HG03025 (cell line): ENCODE data around the gene ARFGAP1.
"Not testable (repeated sequence)": the region's sequence is repeated elsewhere in the genome, so short reads cannot be mapped to it uniquely, and the experiment has no call there.

ENCODE experiments used
- ATAC-seq: cut with Tn5 transposase; IDR thresholded peaks from one replicate; pipeline ENCODE4 v1.9.1; 2021; ENCODE audit warnings: mild to moderate bottlenecking, moderate library complexity; ENCODE audit not compliant: unreplicated experiment, low FRiP score

Gene ARFGAP1

DNA sequence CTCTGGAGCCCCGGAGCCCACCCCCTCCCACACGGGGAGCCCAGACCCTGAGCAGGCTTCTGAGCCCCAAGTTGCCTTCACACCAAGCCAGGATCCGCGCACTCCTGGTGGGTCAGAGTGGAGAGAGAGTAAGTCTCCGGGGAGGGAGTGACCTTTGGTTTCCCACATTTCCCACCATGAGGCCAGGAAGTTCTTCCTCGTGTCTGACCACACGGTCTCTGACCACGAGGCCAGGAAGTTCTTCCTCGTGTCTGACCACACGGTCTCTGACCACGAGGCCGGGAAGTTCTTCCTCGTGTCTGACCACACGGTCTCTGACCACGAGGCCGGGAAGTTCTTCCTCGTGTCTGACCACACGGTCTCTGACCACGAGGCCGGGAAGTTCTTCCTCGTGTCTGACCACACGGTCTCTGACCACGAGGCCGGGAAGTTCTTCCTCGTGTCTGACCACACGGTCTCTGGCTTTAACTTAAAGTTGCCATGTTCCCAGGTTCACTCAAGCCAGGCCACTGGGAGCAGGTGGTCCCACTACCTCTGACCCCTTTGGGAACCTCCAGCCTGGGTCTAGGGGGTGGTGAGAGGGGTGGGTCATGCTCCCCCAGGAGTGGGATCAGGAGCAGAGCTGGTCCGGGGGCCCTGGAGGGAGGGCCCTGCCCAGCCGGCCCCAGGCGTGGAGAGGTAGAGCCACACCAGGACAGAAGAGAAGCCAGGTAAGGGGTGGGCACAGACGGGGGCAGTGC lies 33.5 kb downstream of the ARFGAP1 start:
- ATAC-seq = not testable (repeated sequence)

DNA sequence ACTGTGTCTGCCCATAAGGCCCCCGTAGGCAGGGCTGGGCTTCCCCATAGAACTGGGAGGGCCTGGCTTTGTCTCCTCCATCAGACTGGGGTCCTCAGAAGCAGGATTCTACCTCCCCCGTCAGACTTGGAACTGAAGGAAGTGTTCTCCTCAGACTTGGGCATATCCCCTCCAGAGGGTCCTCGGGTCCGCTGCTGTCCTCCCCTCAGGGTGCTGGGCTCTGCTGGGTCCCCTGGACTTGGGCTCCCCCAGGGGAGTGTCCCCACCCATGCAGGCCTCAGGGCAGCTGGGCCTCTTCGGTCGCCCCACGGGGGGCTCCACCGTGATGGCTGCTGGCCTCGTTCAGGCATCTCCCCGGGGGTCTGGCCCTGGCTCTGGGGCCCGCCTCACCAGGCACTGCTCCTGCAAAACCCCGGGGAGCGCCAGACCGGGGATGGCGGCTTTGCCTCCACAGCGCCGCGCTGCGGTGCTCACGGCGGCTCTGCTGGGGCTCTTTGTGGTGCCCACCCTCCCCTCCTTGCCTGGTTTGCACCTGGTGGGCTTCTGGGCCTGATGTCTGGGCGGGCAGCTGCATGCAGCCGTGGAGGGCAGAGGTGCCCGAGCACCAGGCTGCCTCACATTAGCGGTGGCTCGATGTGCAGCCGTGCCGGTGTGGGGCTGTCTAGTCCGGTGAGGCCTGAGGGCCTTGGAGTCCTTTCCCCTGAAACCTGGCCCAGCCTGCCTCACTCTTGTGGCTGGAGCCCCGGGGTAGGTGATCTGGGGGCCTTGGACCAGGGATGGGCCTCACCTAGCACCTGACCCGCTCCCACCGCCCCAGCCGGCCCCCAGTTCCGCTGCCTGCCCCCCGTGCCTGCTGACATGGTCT lies 34.3 kb downstream of the ARFGAP1 start:
- no peak for ATAC-seq

DNA sequence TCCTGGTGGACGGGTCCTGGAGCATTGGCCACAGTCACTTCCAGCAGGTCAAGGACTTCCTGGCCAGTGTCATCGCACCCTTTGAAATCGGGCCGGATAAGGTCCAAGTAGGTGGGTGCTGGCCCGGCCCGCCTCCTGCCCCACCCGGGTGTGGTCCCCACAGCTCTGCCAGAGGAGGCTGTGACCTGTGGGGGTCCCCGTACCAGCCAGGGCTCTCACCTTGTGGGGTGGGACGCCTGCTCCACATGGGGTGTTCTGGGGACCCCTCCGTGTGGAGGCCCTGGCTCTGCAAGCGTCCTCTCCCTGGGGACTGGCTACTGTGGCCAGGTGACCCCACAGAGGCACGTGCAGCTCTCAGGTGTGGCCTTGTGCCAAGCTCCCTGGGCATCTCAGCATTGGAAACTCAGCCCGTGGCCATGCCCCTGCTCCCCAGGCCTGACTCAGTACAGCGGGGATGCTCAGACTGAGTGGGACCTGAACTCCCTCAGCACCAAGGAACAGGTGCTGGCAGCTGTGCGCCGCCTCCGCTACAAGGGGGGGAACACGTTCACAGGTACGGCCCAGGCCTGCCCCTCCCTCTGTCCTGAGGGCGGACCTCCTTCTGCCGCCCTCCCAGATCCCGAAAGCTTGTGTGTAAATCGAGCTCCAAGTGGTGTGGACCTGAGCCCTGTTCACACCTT lies 35.1 kb downstream of the ARFGAP1 start:
- no peak for ATAC-seq

DNA sequence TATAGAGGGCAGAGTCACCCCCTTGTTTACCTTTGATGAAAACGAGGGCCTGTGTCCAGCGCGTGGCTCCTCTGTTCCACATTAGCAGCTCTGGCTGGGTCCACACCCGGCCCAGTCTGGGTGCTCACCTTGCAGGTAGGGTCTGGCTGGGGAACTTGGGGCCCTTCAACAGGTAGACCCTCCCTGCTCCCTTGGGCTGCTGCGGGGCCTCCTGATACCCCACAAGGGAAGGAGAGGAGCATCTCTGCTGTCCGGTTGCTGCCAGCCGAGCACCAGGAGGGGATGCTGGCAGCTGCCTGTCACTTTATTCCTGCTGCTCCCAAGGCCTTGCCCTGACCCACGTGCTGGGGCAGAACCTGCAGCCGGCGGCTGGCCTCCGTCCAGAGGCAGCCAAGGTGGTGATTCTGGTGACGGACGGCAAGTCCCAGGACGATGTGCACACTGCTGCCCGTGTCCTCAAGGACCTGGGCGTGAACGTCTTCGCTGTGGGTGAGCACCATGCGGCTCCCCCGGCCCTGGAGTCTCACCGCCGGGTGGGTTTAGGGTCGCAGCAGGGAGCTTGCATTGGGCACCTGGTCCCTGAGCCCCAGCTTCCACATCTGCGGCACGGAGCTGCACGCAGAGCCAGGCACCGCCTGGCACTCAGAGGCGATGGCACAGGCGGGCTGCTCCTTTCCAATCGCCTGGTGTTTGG lies 35.8 kb downstream of the ARFGAP1 start:
- ATAC-seq = no peak

DNA sequence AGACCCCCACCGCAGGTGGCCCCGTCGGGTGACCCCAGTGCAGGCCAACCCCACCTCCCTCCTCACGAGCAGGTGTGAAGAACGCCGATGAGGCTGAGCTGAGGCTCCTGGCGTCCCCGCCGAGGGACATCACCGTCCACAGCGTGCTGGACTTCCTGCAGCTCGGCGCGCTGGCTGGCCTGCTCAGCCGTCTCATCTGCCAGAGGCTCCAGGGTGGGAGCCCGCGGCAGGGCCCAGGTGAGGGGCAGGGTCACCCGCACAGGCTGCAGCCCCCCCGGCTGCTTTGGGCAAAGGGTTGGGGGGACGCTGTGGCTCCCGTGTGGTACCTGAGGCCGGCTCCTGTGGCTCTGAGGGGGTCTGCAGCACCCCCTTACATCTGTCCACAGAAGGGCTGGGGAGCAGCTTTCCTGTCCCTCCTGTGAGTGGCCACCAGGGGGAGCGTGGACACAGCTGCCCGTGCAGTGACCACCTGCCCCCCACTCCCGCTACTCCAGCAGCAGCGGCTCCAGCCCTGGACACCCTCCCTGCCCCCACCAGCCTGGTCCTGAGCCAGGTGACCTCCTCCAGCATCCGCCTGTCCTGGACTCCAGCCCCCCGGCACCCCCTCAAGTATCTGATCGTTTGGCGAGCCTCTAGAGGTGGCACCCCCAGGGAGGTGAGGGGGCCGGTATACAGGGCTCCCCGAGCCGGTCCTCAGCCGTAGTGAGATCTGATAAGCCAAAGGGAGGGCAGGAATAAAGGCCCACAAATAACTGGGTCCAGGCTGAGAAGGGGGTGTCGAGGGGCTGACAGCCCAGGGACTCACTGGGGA lies 36.9 kb downstream of the ARFGAP1 start:
- ATAC-seq = no peak

DNA sequence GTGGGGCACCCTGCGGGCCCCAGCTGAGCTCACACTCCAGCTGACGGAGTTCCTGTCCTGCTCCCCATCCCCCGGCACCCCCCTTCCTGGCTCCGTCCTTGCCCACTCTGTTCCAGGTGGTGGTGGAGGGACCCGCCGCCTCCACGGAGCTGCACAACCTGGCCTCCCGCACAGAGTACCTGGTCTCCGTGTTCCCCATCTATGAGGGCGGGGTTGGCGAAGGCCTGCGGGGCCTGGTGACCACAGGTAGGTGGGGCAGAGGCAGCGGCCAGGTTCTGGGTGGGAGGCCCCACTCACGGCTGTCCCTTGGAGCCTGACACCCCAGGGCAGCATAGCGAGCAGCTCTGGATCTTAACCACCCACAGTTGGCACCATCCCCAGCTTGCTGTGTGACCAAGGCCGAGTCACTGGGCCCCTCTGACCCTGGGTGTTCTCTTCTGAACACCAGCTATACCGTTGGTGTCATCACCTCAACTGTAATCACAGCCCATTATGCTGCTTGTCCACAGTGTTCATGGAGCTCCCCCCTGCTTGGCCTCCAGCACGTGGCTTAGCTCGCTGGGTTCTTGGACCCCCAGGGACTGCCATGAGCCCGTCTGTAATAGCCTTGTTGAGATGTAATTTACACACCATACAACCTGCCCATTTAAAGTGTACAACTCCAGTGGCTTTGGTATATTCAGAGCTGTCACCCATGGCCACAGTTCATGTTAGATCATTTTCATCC lies 37.8 kb downstream of the ARFGAP1 start:
- no peak for ATAC-seq

DNA sequence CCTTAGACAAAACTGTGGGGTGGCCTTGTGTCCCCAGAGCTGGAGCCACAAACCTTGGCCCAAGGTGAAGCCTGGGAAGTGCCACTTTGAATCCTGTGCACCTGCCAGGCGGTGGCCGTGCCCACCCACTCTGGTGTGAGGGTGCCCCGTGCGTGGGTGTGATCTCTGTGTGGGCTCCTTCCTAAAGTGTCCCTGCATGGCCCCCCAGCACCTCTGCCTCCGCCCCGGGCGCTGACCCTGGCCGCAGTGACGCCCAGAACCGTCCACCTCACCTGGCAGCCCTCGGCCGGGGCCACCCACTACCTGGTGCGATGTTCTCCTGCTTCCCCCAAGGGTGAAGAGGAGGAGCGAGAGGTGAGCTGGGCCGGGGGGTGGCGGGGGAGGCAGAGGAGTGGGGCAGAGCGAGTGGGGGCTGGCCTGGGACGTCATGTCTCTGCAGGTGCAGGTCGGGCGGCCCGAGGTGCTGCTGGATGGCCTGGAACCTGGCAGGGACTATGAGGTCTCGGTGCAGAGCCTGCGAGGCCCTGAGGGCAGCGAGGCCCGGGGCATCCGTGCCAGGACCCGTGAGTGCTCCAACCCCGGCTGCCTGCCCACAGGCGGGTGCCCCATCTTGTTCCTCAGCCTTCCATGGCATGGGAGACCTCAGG lies 38.7 kb downstream of the ARFGAP1 start:
- no peak for ATAC-seq

DNA sequence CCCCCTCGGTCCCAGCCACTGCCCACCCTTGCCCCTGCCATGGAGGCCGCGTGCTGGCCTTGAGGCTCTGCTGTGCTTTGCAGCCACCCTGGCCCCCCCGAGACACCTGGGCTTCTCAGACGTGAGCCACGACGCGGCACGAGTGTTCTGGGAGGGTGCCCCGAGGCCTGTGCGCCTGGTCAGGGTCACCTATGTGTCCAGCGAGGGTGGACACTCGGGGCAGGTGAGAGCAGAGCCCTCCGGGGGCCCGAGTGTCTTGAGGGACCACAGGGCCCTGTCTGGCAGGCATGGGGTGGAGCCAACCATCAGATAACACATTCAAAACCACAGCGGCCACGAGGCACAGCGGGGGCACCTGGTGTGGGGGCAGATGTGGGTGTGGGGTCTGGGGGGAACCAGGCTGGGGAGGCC lies 39.2 kb downstream of the ARFGAP1 start:
- no peak for ATAC-seq

DNA sequence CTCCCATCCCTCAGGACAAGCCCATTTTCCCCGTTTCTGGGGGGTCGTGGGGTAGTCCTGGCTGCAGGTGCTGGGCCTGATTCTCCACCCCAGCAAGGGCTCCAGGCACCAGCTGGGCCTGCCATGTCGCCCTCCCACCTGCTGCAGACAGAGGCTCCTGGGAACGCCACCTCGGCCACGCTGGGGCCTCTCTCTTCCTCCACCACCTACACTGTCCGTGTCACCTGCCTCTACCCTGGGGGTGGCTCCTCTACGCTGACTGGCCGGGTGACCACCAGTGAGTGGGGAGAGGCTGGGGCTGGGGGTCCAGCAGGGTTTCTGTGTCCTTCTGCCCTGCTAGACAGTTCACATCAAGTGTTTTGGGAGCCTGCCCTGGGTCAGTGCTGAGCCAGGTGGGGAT lies 39.7 kb downstream of the ARFGAP1 start:
- ATAC-seq = no peak

DNA sequence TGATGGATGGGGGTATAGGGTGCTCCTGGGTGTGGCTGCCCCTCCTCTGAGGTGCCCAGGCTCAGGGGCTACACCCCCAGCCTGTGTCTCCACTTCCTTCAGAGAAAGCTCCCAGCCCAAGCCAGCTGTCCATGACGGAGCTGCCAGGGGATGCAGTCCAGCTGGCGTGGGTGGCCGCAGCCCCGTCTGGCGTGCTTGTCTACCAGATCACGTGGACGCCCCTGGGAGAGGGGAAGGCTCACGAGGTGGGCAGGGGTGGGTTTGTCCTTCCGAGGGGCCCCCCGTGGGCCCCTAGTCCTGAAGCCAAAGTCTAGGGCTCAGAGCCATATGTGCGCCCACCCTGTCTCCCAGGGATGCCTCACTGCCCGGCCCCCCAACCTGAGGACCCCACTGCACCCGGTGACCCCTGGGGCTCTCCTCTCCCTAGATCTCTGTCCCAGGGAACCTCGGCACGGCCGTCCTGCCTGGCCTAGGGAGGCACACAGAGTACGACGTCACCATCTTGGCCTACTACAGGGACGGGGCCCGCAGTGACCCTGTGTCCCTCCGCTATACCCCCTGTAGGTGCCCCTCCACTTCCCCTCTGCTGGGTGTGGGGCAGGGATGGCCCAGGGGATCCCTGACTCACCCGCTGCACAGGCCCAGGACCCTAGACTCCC lies 40.2 kb downstream of the ARFGAP1 start:
- ATAC-seq = no peak

DNA sequence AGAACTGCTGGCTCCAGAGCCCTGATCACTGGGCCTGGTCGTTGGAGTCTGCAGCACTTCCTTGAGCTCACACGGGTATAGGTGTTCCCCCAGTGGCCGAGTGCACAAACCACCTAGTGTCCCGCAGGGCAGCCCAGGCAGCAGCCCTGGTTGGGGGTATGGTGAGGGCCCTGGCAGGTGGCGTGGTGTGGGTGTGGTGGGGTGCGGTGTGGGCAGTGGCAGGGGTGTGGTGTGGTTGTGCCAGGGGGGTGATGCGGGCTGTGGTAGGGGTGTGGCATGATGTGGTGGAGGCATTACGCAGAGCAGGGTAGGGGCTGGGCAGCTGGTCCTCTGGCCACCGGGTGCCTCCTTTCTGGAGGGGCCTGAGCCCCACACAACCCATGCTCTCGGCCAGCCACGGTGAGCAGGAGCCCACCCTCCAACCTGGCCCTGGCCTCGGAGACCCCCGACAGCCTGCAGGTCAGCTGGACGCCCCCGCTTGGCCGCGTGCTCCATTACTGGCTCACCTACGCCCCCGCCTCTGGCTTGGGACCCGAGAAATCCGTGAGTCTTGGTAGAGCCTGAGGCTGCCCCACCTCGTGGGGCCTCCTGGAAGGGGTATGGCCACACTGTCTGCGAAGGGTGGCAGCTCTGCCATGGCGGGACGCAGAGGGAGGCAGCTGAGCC lies 40.9 kb downstream of the ARFGAP1 start:
- ATAC-seq = no peak

DNA sequence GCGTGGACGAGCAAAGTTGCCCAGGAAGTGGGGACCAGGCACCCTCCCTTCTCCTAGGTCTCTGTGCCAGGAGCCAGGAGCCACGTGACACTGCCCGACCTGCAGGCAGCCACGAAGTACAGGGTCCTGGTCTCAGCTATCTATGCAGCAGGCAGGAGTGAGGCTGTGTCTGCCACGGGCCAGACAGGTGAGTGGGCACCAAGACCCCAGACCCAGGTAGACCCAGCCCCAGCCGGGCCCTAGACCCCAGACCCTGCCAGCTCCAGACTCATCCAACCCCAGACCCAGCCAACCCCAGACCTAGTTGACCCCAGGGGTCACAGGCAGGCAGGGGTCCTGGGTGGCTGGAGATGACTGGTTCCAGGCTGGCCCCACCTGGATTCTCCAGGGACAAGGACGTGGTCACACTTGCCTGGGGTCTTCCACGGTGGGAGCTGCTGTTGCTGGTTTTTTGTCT lies 41.4 kb downstream of the ARFGAP1 start:
- no peak for ATAC-seq

DNA sequence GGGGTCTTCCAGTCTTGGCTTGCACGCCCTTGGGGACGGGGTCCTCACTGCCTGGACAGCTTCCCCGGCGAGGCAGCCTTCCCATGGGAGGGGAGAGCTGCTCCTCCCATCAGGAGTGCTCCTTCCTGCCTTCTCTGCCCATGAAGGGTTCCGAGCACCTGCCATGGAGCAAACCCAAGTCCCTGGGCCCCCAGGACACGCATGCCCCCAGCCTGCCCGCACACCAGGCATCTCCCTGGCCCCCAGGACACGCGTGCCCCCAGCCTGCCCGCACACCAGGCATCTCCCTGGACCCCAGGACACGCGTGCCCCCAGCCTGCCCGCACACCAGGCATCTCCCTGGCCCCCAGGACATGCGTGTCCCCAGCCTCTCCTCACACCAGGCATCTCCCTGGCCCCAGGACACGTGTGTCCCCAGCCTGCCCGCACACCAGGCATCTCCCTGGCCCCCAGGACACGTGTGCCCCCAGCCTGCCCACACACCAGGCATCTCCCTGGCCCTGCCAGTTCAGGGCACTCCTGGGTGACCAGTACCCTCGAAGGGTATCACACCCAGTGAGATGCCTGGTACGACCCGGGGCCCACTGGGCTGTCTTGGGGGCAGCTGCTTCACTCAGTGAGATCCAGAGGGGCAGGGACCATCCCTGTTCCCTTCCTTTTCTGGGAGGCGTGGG lies 42.1 kb downstream of the ARFGAP1 start:
- no peak for ATAC-seq

DNA sequence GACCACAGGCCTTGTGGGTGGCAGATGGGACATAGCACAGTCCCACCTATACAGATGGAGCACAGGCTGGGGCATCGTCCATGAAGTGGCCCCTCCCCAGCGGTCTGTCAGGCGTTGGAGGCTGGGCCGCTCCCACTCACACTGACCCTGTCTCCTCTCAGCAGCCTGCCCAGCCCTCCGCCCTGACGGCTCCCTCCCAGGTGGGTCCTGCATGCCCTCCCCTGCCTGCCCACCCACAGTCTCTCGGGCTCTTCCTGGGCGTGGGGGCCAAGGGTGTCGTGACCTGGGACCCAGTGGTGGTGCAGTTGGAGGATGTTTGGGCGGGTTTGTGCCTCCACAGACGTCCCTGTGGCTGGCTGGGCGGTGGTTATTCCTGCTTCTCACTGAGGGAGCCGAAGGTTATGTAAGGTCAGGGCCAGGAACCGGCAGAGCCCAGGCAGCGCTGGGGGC lies 42.7 kb downstream of the ARFGAP1 start:
- ATAC-seq = no peak

DNA sequence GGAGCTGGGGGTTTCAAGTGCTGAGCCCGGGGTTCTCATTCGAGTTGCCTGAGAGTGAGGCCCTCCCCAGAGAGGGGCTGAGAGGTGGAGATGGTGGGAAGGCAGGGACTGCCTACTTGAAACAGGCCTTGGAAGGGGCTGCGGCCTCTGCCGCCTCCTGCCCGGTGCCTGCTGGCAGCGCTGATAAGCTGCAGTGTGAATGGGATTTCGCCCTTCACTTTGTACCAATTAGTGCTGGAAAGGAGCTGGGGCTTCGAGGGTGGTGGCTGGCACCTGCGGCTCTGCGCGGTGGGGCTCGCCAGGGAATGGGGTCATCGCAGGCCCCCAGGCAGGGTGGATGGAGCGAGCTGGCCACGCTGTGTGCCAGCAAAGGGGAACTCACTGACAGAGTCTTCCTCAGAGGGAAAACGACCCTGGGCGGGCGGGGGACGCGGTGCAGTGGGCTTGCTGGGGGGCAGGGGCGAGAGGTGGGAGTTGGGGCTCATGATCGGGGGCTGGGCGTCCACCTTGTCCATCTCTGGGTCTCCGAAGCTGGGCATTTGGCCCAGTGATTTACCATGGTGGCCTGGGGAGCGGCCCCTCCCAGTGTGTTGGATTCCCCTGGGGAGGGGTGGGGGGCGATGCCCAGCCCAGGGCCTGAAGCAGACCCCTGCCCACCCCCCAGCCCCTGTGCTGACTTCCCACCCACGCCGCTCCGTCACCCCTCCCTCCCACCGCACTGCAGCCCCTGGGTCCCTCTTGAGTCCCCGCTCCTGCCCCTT lies 43.3 kb downstream of the ARFGAP1 start:
- no peak for ATAC-seq

DNA sequence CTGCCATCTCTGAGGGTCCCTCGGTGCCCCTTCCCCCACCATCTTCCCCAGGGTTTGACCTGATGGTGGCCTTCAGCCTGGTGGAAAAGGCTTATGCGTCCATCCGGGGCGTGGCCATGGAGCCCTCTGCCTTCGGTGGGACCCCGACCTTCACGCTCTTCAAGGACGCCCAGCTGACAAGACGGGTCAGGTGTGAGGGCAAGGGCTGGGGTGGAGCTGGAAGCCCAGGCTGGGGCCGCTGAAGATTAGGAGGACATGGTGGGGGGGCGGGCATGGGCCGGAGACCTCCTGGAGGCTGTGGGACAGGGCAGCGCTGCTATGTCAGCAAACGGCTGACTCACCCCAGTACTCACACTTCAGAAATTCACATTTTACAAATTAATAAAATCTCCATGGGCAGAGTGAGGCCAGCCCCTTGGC lies 43.9 kb downstream of the ARFGAP1 start:
- ATAC-seq = no peak
